Loucy (cell line): ENCODE measurements around the gene LCK.

Experiments
- H2AFZ ChIP-seq: fragments of 200-600 bp; sonication (generic); 2 replicates; pipeline ENCODE4 v1.6.0; 2016; ENCODE audit warnings: antibody characterized with exemption, mild to moderate bottlenecking, low read length, moderate library complexity
- H3F3A ChIP-seq: fragments of 200-600 bp; 2 replicates; pipeline ENCODE4 v1.6.0; 2016; ENCODE audit warnings: antibody characterized with exemption, low read depth, mild to moderate bottlenecking
- H3K27me3 ChIP-seq: fragments of 200-600 bp; sonication (generic); 2 replicates; pipeline ENCODE4 v1.6.1; 2014; ENCODE audit warnings: low read length, mild to moderate bottlenecking; ENCODE audit not compliant: insufficient read depth, poor library complexity, severe bottlenecking
- H3K36me3 ChIP-seq: fragments of 200-600 bp; sonication (generic); 2 replicates; pipeline ENCODE4 v1.6.1; 2016; ENCODE audit warnings: low read length; ENCODE audit not compliant: insufficient read depth
- H3K4me1 ChIP-seq: fragments of 200-600 bp; sonication (generic); 2 replicates; pipeline ENCODE4 v1.5.1; 2014; ENCODE audit warnings: low read length, mild to moderate bottlenecking; ENCODE audit not compliant: insufficient read depth, poor library complexity, severe bottlenecking
- H3K4me2 ChIP-seq: fragments of 200-600 bp; sonication (generic); 2 replicates; pipeline ENCODE4 v1.6.0; 2014; ENCODE audit warnings: antibody characterized with exemption, low read length, low read depth, mild to moderate bottlenecking; ENCODE audit not compliant: poor library complexity, severe bottlenecking
- H3K4me3 ChIP-seq: fragments of 200-600 bp; sonication (generic); 2 replicates; pipeline ENCODE4 v1.5.1; 2014; ENCODE audit warnings: low read length, mild to moderate bottlenecking, mixed read lengths; ENCODE audit not compliant: poor library complexity, severe bottlenecking
- H3K79me2 ChIP-seq: fragments of 200-600 bp; sonication (generic); 2 replicates; pipeline ENCODE4 v1.6.1; 2014; ENCODE audit warnings: low read length; ENCODE audit not compliant: insufficient read depth
- H3K9ac ChIP-seq: fragments of 200-600 bp; sonication (generic); 2 replicates; pipeline ENCODE4 v1.6.0; 2014; ENCODE audit warnings: mild to moderate bottlenecking, low read depth, low read length, moderate library complexity; ENCODE audit not compliant: poor library complexity, severe bottlenecking
- H3K9me2 ChIP-seq: fragments of 200-600 bp; sonication (generic); replicated peaks from 2 replicates; pipeline ENCODE4 v1.6.1; 2016; ENCODE audit warnings: low read depth, low read length, mixed read lengths
- H3K9me3 ChIP-seq: fragments of 200-600 bp; sonication (generic); 2 replicates; pipeline ENCODE4 v1.6.1; 2014; ENCODE audit warnings: mild to moderate bottlenecking, antibody characterized with exemption, low read length, low read depth; ENCODE audit not compliant: insufficient read depth
- H4K20me1 ChIP-seq: fragments of 200-600 bp; sonication (generic); 2 replicates; pipeline ENCODE4 v1.6.0; 2014; ENCODE audit warnings: antibody characterized with exemption, low read length, mild to moderate bottlenecking; ENCODE audit not compliant: insufficient read depth, poor library complexity, severe bottlenecking
- CTCF ChIP-seq: fragments of 200-600 bp; sonication (generic); conservative IDR thresholded peaks from 2 replicates; pipeline ENCODE4 v1.5.1; 2014; ENCODE audit warnings: mild to moderate bottlenecking, antibody characterized with exemption, low read length
- EZH2phosphoT487 ChIP-seq: fragments of 200-600 bp; IDR thresholded peaks from 2 replicates; pipeline ENCODE4 v1.6.1; 2018; ENCODE audit warnings: antibody characterized with exemption, mild to moderate bottlenecking, moderate library complexity, borderline replicate concordance

The LCK gene

GRCh38 chr1:32265846-32266245 is 14.8 kb downstream of the LCK start:
- peaks cover 9% of the 10 kb centered on the region for H4K20me1 ChIP-seq
- H3K36me3 ChIP-seq, result no peaks in the 10 kb centered on the region
- TF ChIP-seq EZH2phosphoT487 (no peak), CTCF (no peak)
- H3K4me2 ChIP-seq, result peak overlapping the region; percentile 41
- H3K4me3 ChIP-seq, result no peak overlapping the region
- H2AFZ ChIP-seq, result no peak overlapping the region
- H3K4me1 ChIP-seq, result peaks cover 39% of the 10 kb centered on the region
- peaks cover 11% of the 10 kb centered on the region; the same call in 1 of the 2 replicates for H3F3A ChIP-seq
- no peaks in the 10 kb centered on the region for H3K27me3 ChIP-seq
- no peaks in the 10 kb centered on the region for H3K9me2 ChIP-seq
- H3K9ac ChIP-seq, result peak overlapping the region; percentile 50
- no peaks in the 10 kb centered on the region for H3K9me3 ChIP-seq
- peaks cover 53% of the 10 kb centered on the region for H3K79me2 ChIP-seq

- peaks cover 51% of the 10 kb centered on the region for H3K79me2 ChIP-seq
- H3F3A ChIP-seq, result peaks cover 11% of the 10 kb centered on the region; the same call in 1 of the 2 replicates
- no peaks in the 10 kb centered on the region for H3K9me3 ChIP-seq
- no peak overlapping the region for H3K4me3 ChIP-seq
- no peaks in the 10 kb centered on the region for H3K36me3 ChIP-seq
- H3K27me3 ChIP-seq, result no peaks in the 10 kb centered on the region
- peak overlapping the region; percentile 41 for H3K4me2 ChIP-seq
- TF ChIP-seq CTCF, result no peak
- H3K4me1 ChIP-seq, result peaks cover 40% of the 10 kb centered on the region
- H3K9ac ChIP-seq, result peak overlapping the region; percentile 21
- no peak overlapping the region for H2AFZ ChIP-seq
- peaks cover 9% of the 10 kb centered on the region for H4K20me1 ChIP-seq
- H3K9me2 ChIP-seq, result no peaks in the 10 kb centered on the region
Observed at GRCh38 chr1:32266921-32267591, 16.0 kb downstream of the LCK start.

- Histone ChIP-seq H3F3A (peaks cover 11% of the 10 kb centered on the region; the same call in 1 of the 2 replicates), H3K4me3 (no peak overlapping the region), H4K20me1 (peaks cover 4% of the 10 kb centered on the region), H3K9ac (no peak overlapping the region), H3K4me1 (peaks cover 50% of the 10 kb centered on the region), H3K27me3 (no peaks in the 10 kb centered on the region), H3K9me2 (no peaks in the 10 kb centered on the region), H3K4me2 (no peak overlapping the region), H3K36me3 (no peaks in the 10 kb centered on the region; the same call in 1 of the 2 replicates), H3K79me2 (peaks cover 50% of the 10 kb centered on the region), H3K9me3 (no peaks in the 10 kb centered on the region), H2AFZ (no peak overlapping the region)
- TF ChIP-seq EZH2phosphoT487 (no peak), CTCF (no peak)
Observed at GRCh38 chr1:32269744-32270143, 18.7 kb downstream of the LCK start.
